ENCODE measurements around the gene CASP3.
"Not testable (repeated sequence)": the region's sequence is repeated elsewhere in the genome, so short reads cannot be mapped to it uniquely, and the experiment has no call there.

The CASP3 gene

DNA sequence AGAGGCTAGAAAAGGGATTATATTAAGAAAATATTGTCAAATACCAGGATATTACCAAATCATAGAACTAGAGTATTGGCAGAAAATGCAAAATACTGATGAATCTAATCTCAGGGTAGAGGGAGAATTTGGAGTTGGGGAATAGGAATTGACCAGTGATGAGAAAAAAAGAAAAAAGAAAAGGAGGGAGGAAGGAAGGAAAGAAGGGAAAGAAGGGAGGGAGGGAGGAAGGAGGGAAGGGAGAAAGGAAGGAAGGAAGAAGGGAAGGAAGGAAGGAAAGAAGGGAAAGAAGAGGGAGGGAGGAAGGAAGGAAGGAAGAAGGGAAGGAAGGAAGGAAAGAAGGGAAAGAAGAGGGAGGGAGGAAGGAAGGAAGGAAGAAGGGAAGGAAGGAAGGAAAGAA is 3.4 kb upstream of the CASP3 start:
- not testable (repeated sequence) for H3K27me3 Mint-ChIP-seq (ENCODE audit: low read depth); DNase-seq (ENCODE audit: low spot score); H3K9me3 Mint-ChIP-seq; H3K4me3 Mint-ChIP-seq
- Mint-ChIP-seq H3K27ac (peak overlapping the region; percentile 16), H3K4me1 (ENCODE audit: low read depth) (peaks cover 25% of the 10 kb centered on the region), H3K36me3 (ENCODE audit: low read depth) (peaks cover 32% of the 10 kb centered on the region)

DNA sequence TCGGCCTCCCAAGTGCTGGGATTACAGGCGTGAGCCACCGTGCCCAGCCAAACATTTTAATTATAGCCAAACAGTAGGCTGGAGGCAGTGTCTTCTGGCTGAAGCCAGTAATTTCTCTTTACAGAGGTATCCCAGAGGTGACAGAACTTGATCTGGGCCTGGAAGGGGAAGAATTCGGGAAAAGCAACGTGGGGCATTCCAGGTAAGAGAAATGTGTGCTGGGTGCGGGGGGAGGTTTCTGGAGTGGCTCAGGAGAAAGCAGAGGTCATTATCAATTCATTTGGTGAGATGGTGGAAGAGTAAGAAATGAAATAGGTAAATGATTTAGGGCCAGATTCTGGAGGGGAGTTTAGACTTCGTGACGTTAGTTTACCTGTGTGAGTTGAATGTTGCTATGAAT is 2.7 kb upstream of the CASP3 start:
- Mint-ChIP-seq H3K9me3 (no peaks in the 10 kb centered on the region), H3K4me3 (no peak overlapping the region), H3K36me3 (ENCODE audit: low read depth) (peaks cover 35% of the 10 kb centered on the region), H3K27me3 (ENCODE audit: low read depth) (no peaks in the 10 kb centered on the region), H3K27ac (no peak overlapping the region), H3K4me1 (ENCODE audit: low read depth) (peaks cover 31% of the 10 kb centered on the region)
- DNase-seq (ENCODE audit: low spot score): no peak

DNA sequence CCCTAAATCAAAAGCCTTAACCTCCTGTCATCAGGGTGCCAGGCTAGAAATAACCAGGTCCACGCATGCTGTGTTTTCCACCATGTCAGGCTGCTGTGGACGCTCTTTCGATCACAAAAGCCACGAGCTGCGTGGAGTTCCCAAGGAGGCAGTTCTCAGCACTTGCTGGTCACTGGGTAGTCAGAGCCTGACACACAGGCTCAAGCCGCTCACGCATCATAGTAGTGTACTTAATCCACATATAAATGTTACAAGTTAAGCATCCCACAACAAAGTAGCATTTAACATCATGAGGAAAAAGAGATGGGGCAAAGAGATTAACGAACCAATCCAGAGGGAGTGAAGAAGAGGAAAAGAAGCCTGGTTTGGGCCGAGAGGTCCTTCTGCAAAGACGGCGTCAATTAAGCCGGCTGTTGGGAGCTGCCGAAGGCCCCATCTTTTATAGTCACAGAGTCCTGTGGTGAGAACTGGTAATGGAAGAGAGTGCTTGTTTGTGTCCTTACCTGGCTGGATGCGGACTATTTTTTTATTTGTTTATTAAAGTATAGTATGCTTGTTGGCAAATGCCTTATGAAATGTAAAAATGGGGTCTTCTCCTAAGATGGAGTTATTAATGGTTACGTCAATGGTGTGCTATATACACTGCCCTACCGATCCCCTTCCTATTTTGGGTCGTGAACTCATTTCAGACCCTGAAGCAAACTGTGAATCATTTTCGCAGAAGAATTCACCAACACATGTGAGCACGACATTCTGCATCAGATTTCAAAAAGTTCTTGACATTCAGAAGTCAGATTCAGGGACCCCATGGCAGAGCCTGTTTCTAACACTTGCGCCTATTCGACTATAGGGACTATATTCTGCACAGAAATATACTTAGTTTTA is 966 bp upstream of the CASP3 start:
- DNase-seq (ENCODE audit: low spot score): peak; percentile 40
- Mint-ChIP-seq H3K9me3 (no peaks in the 10 kb centered on the region), H3K4me1 (ENCODE audit: low read depth) (peaks cover 44% of the 10 kb centered on the region), H3K4me3 (peak overlapping the region; percentile 96), H3K27me3 (ENCODE audit: low read depth) (no peaks in the 10 kb centered on the region), H3K36me3 (ENCODE audit: low read depth) (peaks cover 45% of the 10 kb centered on the region), H3K27ac (peak overlapping the region; percentile 91)

- H3K36me3 Mint-ChIP-seq (ENCODE audit: low read depth): peaks cover 51% of the 10 kb centered on the region
- H3K9me3 Mint-ChIP-seq: no peaks in the 10 kb centered on the region
- peak; percentile 43 for DNase-seq (ENCODE audit: low spot score)
- H3K4me3 Mint-ChIP-seq: peak overlapping the region; percentile 96
- H3K4me1 Mint-ChIP-seq (ENCODE audit: low read depth): peaks cover 53% of the 10 kb centered on the region
- peak overlapping the region; percentile 88 for H3K27ac Mint-ChIP-seq
- H3K27me3 Mint-ChIP-seq (ENCODE audit: low read depth): no peaks in the 10 kb centered on the region
Measured at GRCh38 chr4:184648313-184649025, 778 bp downstream of the CASP3 start.

DNA sequence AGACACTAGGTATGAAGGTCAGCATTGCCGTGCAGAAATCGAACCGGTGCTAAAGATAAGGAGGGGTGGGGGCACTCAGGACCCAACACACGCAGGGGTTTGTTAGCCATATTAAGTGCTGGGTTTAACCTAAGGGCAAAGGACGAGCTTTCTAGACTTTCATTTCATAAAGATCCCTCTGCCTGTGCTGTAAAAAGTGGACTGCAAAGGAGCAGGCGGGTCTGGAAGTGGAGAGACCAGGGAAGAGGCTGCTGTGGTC is 1.3 kb downstream of the CASP3 start:
- H3K27me3 Mint-ChIP-seq (ENCODE audit: low read depth): no peaks in the 10 kb centered on the region
- H3K36me3 Mint-ChIP-seq (ENCODE audit: low read depth): peaks cover 51% of the 10 kb centered on the region
- peaks cover 53% of the 10 kb centered on the region for H3K4me1 Mint-ChIP-seq (ENCODE audit: low read depth)
- no peak for DNase-seq (ENCODE audit: low spot score)
- no peaks in the 10 kb centered on the region for H3K9me3 Mint-ChIP-seq
- H3K27ac Mint-ChIP-seq: peak overlapping the region; percentile 88
- peak overlapping the region; percentile 96 for H3K4me3 Mint-ChIP-seq

GRCh38 chr4:184647266-184648053 is 1.8 kb downstream of the CASP3 start:
- Mint-ChIP-seq H3K9me3 (no peaks in the 10 kb centered on the region), H3K27ac (peak overlapping the region; percentile 88), H3K27me3 (ENCODE audit: low read depth) (no peaks in the 10 kb centered on the region), H3K4me3 (peak overlapping the region; percentile 96), H3K36me3 (ENCODE audit: low read depth) (peaks cover 57% of the 10 kb centered on the region), H3K4me1 (ENCODE audit: low read depth) (peaks cover 53% of the 10 kb centered on the region)
- no peak for DNase-seq (ENCODE audit: low spot score)

DNA sequence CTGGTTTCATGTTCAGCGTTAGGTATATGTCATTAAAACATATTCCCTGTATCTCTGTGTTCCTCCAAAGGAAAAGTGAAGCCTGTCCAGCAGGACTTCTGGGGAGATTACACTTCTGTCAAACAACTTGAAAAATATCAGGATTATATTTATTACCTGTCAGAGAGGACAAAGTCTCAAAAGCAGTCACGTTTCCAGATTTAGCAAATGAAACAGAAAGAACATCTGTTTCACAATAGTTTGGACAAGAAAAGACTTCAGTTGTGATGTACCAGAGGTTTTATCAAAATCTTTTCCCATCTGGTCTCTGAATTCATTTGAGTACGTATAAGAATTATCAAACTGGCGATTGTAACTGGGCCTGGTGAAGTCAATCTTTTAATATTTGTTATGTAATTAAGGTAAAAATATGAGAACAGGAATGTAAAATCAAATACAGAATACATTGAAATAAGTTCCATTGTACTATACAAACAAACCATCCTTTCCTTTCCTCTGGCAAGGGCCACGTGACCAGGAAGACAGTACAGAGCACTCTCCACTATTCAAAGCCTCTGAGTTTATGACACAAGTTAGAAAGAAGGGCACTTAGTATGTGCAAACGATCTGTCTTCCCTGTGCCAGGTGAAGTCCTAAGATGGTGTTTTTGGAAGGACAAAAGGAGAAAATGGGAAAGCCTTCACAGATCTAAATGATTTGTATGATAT is 3.2 kb downstream of the CASP3 start:
- Mint-ChIP-seq H3K36me3 (ENCODE audit: low read depth) (peaks cover 61% of the 10 kb centered on the region), H3K4me1 (ENCODE audit: low read depth) (peaks cover 52% of the 10 kb centered on the region), H3K27ac (peak overlapping the region; percentile 43), H3K4me3 (peak overlapping the region; percentile 96), H3K27me3 (ENCODE audit: low read depth) (no peaks in the 10 kb centered on the region), H3K9me3 (no peaks in the 10 kb centered on the region)
- no peak for DNase-seq (ENCODE audit: low spot score)

DNA sequence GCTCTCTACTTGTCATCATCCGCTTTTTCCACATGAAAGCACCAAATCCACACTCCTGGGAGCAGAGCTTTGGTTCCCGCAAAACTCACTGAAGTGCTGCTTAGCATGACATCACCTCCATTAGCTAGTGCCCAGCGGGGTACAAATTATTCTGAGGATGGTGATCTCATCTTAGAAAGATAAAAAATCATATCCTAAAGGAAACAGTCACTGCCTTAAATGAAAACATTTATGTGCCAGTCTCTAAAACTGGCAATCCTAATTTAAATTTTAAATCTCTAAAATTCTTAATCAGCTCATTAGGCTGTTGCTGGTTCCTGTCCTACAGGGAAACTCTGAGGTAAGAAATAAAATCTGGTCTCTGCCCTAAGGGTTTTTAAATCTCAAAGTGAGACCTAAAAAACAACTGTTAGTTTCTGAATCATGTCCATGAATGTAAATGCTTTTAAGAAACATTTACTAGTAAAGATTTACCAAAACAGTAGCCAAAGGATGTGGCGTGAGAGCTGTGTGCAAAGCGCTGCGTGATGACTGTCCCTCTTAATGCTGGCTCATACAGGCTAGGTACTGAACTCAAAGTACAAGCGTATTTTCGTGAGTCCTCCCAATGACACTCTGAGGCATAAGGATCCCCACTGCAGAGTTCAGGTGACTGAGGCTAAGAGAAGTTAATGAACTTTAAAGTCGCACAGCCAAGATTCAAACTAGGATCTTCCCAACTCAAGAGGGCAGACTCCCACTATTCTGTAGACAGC is 4.5 kb downstream of the CASP3 start:
- DNase-seq (ENCODE audit: low spot score): no peak
- Mint-ChIP-seq H3K27ac (peak overlapping the region; percentile 56), H3K36me3 (ENCODE audit: low read depth) (peaks cover 67% of the 10 kb centered on the region), H3K27me3 (ENCODE audit: low read depth) (no peaks in the 10 kb centered on the region), H3K4me1 (ENCODE audit: low read depth) (peaks cover 56% of the 10 kb centered on the region), H3K9me3 (no peaks in the 10 kb centered on the region), H3K4me3 (peak overlapping the region; percentile 59)

- Mint-ChIP-seq H3K27ac (peak overlapping the region; percentile 71), H3K36me3 (ENCODE audit: low read depth) (peaks cover 72% of the 10 kb centered on the region), H3K4me3 (peak overlapping the region; percentile 72), H3K4me1 (ENCODE audit: low read depth) (peaks cover 64% of the 10 kb centered on the region), H3K27me3 (ENCODE audit: low read depth) (no peaks in the 10 kb centered on the region), H3K9me3 (no peaks in the 10 kb centered on the region)
- DNase-seq (ENCODE audit: low spot score): no peak
Measured at GRCh38 chr4:184643731-184644130, 5.5 kb downstream of the CASP3 start.

GRCh38 chr4:184641451-184641850 is 7.8 kb downstream of the CASP3 start:
- Mint-ChIP-seq H3K4me1 (ENCODE audit: low read depth) (peaks cover 51% of the 10 kb centered on the region), H3K36me3 (ENCODE audit: low read depth) (peaks cover 74% of the 10 kb centered on the region), H3K4me3 (no peak overlapping the region), H3K27me3 (ENCODE audit: low read depth) (no peaks in the 10 kb centered on the region), H3K9me3 (no peaks in the 10 kb centered on the region), H3K27ac (peak overlapping the region; percentile 49)
- no peak for DNase-seq (ENCODE audit: low spot score)

- no peaks in the 10 kb centered on the region for H3K9me3 Mint-ChIP-seq
- peaks cover 47% of the 10 kb centered on the region for H3K4me1 Mint-ChIP-seq (ENCODE audit: low read depth)
- H3K4me3 Mint-ChIP-seq: no peak overlapping the region
- peaks cover 74% of the 10 kb centered on the region for H3K36me3 Mint-ChIP-seq (ENCODE audit: low read depth)
- no peak for DNase-seq (ENCODE audit: low spot score)
- H3K27me3 Mint-ChIP-seq (ENCODE audit: low read depth): no peaks in the 10 kb centered on the region
- H3K27ac Mint-ChIP-seq: no peak overlapping the region
Measured at GRCh38 chr4:184641022-184641421, 8.2 kb downstream of the CASP3 start.

DNA sequence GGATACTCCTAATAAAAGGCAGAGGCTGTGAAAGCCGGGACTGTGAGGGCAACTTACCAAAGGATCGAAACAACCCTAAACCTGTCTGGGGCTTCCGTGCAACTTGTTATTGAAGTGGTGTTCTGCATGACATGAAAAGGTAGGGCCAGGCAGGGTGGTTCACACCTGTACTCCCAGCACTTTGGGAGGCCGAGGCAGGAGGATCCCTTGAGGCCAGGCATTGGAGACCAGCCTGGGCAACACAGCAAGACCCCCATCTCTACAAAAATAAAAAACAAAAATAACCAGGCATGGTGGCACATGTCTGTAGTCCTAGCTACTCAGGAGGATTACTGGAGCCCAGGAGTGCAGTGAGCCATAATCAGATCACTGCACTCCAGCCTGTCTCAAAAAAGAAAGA is 12.3 kb downstream of the CASP3 start:
- H3K27ac Mint-ChIP-seq: no peak overlapping the region
- H3K36me3 Mint-ChIP-seq (ENCODE audit: low read depth): peaks cover 79% of the 10 kb centered on the region
- H3K4me1 Mint-ChIP-seq (ENCODE audit: low read depth): peaks cover 34% of the 10 kb centered on the region
- no peak for DNase-seq (ENCODE audit: low spot score)
- no peaks in the 10 kb centered on the region for H3K27me3 Mint-ChIP-seq (ENCODE audit: low read depth)
- H3K9me3 Mint-ChIP-seq: no peaks in the 10 kb centered on the region
- no peak overlapping the region for H3K4me3 Mint-ChIP-seq

DNA sequence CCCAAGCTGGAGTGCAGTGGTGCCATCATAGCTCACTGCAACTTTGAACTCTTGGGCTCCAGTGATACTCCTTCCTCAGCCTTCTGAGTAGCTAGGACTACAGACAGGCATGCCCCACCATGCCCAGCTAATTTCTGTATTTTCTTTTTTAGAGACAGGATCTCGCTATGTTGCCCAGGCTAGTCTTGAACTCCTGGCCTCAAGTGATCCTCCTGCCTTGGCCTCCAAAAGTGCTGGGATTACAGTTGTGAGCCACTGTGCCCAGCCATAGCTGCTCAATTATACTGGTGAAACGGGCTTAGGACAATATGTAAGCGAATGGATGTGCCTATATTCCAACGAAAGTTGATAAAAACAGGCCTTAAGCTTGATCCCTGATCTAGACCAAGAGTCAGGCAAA is 13.1 kb downstream of the CASP3 start:
- Mint-ChIP-seq H3K4me3 (no peak overlapping the region), H3K4me1 (ENCODE audit: low read depth) (peaks cover 30% of the 10 kb centered on the region), H3K36me3 (ENCODE audit: low read depth) (peaks cover 78% of the 10 kb centered on the region), H3K27me3 (ENCODE audit: low read depth) (no peaks in the 10 kb centered on the region), H3K9me3 (no peaks in the 10 kb centered on the region), H3K27ac (no peak overlapping the region)
- DNase-seq (ENCODE audit: low spot score): no peak

All from T-helper 2 cell treated with Interferon-gamma antibody and Interleukin-4, amounts not matched to agents 5 μg/mL and 100 μg/mL, for 36 hours (primary cell).